Lower lobe of right lung (tissue), 2 donors: ENCODE data around the gene TEX14. TPM values are rescaled to one million over a fixed set of nuclear protein-coding genes. Genes with fewer than 3 reads are reported as not detected.

Experiments used
- ATAC-seq, 2 donors: fragments of 200-7000 bp; cut with Tn5 transposase; one replicate each; pipeline ENCODE4 v1.9.1; 2020 to 2022; ENCODE audit warnings: mild to moderate bottlenecking in 2 of 2, moderate library complexity in 2 of 2
- DNase-seq: peaks from one replicate; pipeline ENCODE4 v3.0.0-alpha.2; 2020
- H3K27ac ChIP-seq: fragments of 200-600 bp; one replicate; pipeline ENCODE4 v1.8.0; 2022
- H3K27me3 ChIP-seq: fragments of 200-600 bp; one replicate; pipeline ENCODE4 v1.8.0; 2022; ENCODE audit warnings: low read depth
- H3K36me3 ChIP-seq: fragments of 200-600 bp; one replicate; pipeline ENCODE4 v1.8.0; 2022; ENCODE audit warnings: mild to moderate bottlenecking
- H3K4me1 ChIP-seq: fragments of 200-600 bp; one replicate; pipeline ENCODE4 v1.8.0; 2022
- H3K4me3 ChIP-seq: fragments of 200-600 bp; one replicate; pipeline ENCODE4 v1.8.0; 2022; ENCODE audit warnings: mild to moderate bottlenecking
- H3K9me3 ChIP-seq: fragments of 200-600 bp; one replicate; pipeline ENCODE4 v1.8.0; 2022
- CTCF ChIP-seq: fragments of 200-600 bp; IDR thresholded peaks from one replicate; pipeline ENCODE4 v1.8.0; 2022; ENCODE audit warnings: antibody characterized with exemption, mild to moderate bottlenecking
- intact Hi-C: fragments of 100-400 bp; cut with DNase I; formaldehyde crosslinking; loops from one replicate; pipeline ENCODE4 v1.11.0; 2022
- total RNA-seq: library from RNA; stranded (reverse); fragmentation: NEBNext Ultra II Directional; extraction: Animal tissue kit (Norgen Biotek cat#: 25700); gene quantifications from one replicate; pipeline ENCODE4 v1.2.1, GENCODE V29; 2021
- donor health status: DM: no; HTN: yes; CAD: no; lungs with severe emphysema.

Gene TEX14
- total RNA-seq, 1 donor from 2014 or later, result 6.8 TPM

GRCh38 chr17:58617563-58617962 is 74.3 kb downstream of the TEX14 start:
- Histone ChIP-seq H3K4me1 (no peaks in the 10 kb centered on the region), H3K36me3 (no peaks in the 10 kb centered on the region), H3K27me3 (no peaks in the 10 kb centered on the region), H3K4me3 (no peak overlapping the region), H3K9me3 (no peaks in the 10 kb centered on the region), H3K27ac (no peak overlapping the region)
- ATAC-seq (no peak), DNase-seq (no peak)
- intact Hi-C loops, result no loop called here
- TF ChIP-seq CTCF, result no peak

GRCh38 chr17:58615768-58616659 is 75.8 kb downstream of the TEX14 start:
- DNase-seq, result no peak
- Histone ChIP-seq H3K4me3 (no peak overlapping the region), H3K27me3 (no peaks in the 10 kb centered on the region), H3K9me3 (no peaks in the 10 kb centered on the region), H3K4me1 (no peaks in the 10 kb centered on the region), H3K36me3 (no peaks in the 10 kb centered on the region), H3K27ac (no peak overlapping the region)
- ATAC-seq, result no peak
- intact Hi-C loops, result no loop called here
- TF ChIP-seq CTCF, result no peak

- Histone ChIP-seq H3K4me3 (no peak overlapping the region), H3K27me3 (no peaks in the 10 kb centered on the region), H3K36me3 (no peaks in the 10 kb centered on the region), H3K4me1 (no peaks in the 10 kb centered on the region), H3K27ac (no peak overlapping the region), H3K9me3 (no peaks in the 10 kb centered on the region)
- ATAC-seq, result peak in 1 of 2 donors; percentile 27
- intact Hi-C loops, result no loop called here
- TF ChIP-seq CTCF, result no peak
- no peak for DNase-seq
These were observed 76.9 kb downstream of the TEX14 start for GRCh38 chr17:58614859-58615459.

- H3K36me3 ChIP-seq, result no peaks in the 10 kb centered on the region
- no peaks in the 10 kb centered on the region for H3K27me3 ChIP-seq
- intact Hi-C loops, result no loop called here
- no peak for TF ChIP-seq CTCF
- DNase-seq, result no peak
- H3K27ac ChIP-seq, result no peak overlapping the region
- no peak overlapping the region for H3K4me3 ChIP-seq
- no peaks in the 10 kb centered on the region for H3K4me1 ChIP-seq
- H3K9me3 ChIP-seq, result no peaks in the 10 kb centered on the region
- no peak for ATAC-seq
These were observed 80.5 kb downstream of the TEX14 start for GRCh38 chr17:58611331-58611730.

GRCh38 chr17:58606934-58607333 is 84.9 kb downstream of the TEX14 start:
- Histone ChIP-seq H3K36me3 (no peaks in the 10 kb centered on the region), H3K27me3 (no peaks in the 10 kb centered on the region), H3K27ac (no peak overlapping the region), H3K9me3 (no peaks in the 10 kb centered on the region), H3K4me1 (no peaks in the 10 kb centered on the region), H3K4me3 (no peak overlapping the region)
- intact Hi-C loops, result no loop called here
- DNase-seq (no peak), ATAC-seq (no peak)
- no peak for TF ChIP-seq CTCF
